Thyroid gland (tissue), 4 donors: ENCODE data around the gene USP5.

Experiments used
- POLR2A ChIP-seq, 2 donors: fragments of 450-650 bp; IDR thresholded peaks; one replicate each; pipeline ENCODE4 v1.6.1; 2017; ENCODE audit warnings: antibody characterized with exemption in 2 of 2, mild to moderate bottlenecking in 2 of 2, moderate library complexity in 1 of 2
- TF ChIP-seq, protein P1 (sequence below), 6 experiments: fragments of 200-600 bp in 3 of 6; fragments of 450-650 bp in 3 of 6; sonication (generic) in 3 of 6; IDR thresholded peaks; one replicate each; pipeline ENCODE4 v1.5.1; 2016 to 2019; ENCODE audit warnings: antibody characterized with exemption in 6 of 6, mild to moderate bottlenecking in 2 of 6, inconsistent platforms in 1 of 6, moderate library complexity in 1 of 6

DNA sequence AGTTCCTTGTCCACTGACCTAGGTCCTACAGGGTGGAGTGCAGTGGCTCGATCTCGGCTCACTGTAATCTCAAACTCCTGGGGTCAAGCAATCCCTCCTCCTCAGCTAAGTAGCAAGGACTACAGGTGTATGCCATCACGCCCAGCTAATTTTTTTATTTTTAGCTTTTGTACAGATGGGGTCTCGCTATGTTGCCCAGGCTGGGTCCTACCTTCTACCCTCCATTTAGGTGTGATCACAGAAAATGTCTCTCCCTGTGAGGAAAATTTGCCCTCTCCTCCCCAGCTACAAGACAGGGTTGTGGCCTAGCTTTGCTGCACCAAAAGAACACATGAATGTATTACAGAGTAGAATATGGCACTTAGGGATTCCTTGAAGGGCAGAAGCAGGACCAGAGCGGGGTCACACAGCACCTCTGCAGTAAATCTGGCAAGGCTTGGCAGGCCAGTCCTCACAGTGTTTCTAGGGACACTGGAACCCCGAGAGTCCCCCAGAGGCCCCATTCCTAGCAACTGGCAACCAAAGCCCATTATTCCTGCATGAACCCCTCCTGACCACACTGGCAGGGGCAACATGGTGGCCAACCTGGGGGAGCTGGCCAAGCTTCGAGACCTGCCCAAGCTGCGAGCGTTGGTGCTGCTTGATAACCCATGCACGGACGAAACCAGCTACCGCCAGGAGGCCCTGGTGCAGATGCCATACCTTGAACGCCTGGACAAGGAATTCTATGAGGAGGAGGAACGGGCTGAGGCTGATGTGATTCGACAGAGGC lies 60.4 kb downstream of the USP5 start:
- TF ChIP-seq, protein P1, sequence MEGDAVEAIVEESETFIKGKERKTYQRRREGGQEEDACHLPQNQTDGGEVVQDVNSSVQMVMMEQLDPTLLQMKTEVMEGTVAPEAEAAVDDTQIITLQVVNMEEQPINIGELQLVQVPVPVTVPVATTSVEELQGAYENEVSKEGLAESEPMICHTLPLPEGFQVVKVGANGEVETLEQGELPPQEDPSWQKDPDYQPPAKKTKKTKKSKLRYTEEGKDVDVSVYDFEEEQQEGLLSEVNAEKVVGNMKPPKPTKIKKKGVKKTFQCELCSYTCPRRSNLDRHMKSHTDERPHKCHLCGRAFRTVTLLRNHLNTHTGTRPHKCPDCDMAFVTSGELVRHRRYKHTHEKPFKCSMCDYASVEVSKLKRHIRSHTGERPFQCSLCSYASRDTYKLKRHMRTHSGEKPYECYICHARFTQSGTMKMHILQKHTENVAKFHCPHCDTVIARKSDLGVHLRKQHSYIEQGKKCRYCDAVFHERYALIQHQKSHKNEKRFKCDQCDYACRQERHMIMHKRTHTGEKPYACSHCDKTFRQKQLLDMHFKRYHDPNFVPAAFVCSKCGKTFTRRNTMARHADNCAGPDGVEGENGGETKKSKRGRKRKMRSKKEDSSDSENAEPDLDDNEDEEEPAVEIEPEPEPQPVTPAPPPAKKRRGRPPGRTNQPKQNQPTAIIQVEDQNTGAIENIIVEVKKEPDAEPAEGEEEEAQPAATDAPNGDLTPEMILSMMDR (IDR thresholded peaks at IDR 0.05): no peak
- no peak for TF ChIP-seq POLR2A (IDR thresholded peaks at IDR 0.05)
